ENCODE measurements around the gene KCNJ1. TPM values are rescaled to one million over a fixed set of nuclear protein-coding genes. Genes with fewer than 3 reads are reported as not detected.

KCNJ1 gene
- total RNA-seq, 2 experiments from 2014 or later, result 0.06 to 0.11 TPM

- Histone ChIP-seq H4K20me1 (ENCODE audit: insufficient read depth, low read length) (no peaks in the 10 kb centered on the region), H3K4me1 (ENCODE audit: insufficient read depth, low read length, poor library complexity, severe bottlenecking) (no peaks in the 10 kb centered on the region), H3K27ac (ENCODE audit: low read depth, low read length, poor library complexity, severe bottlenecking) (no peak overlapping the region), H3K36me3 (ENCODE audit: insufficient read depth, low read length) (no peaks in the 10 kb centered on the region), H3K4me2 (ENCODE audit: low read length) (no peak overlapping the region), H3K9me2 (ENCODE audit: insufficient read depth, low read length) (no peaks in the 10 kb centered on the region), H3K4me3 (ENCODE audit: low read depth, low read length, poor library complexity, severe bottlenecking) (no peak overlapping the region), H3K79me2 (ENCODE audit: insufficient read depth, low read depth, low read length) (no peaks in the 10 kb centered on the region), H2AFZ (ENCODE audit: low read length) (no peak overlapping the region), H3K9me3 (ENCODE audit: low read length) (no peaks in the 10 kb centered on the region)
- ChIA-PET POLR2A (no interaction called here), CTCF (ENCODE audit: unreplicated experiment) (interaction anchor here (0.6 kb wide), 1 partner anchor 1612 kb away, joined by 3 read pairs; no protein-coding TSS in a partner anchor)
- BruUV-seq (replicated peaks), result no TSS peak
- TF ChIP-seq EZH2phosphoT487 (IDR thresholded peaks at IDR 0.05; ENCODE audit: borderline replicate concordance, low read depth, low read length), result no peak
- TF ChIP-seq, protein P1, sequence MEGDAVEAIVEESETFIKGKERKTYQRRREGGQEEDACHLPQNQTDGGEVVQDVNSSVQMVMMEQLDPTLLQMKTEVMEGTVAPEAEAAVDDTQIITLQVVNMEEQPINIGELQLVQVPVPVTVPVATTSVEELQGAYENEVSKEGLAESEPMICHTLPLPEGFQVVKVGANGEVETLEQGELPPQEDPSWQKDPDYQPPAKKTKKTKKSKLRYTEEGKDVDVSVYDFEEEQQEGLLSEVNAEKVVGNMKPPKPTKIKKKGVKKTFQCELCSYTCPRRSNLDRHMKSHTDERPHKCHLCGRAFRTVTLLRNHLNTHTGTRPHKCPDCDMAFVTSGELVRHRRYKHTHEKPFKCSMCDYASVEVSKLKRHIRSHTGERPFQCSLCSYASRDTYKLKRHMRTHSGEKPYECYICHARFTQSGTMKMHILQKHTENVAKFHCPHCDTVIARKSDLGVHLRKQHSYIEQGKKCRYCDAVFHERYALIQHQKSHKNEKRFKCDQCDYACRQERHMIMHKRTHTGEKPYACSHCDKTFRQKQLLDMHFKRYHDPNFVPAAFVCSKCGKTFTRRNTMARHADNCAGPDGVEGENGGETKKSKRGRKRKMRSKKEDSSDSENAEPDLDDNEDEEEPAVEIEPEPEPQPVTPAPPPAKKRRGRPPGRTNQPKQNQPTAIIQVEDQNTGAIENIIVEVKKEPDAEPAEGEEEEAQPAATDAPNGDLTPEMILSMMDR (conservative IDR thresholded peaks at IDR 0.05; ENCODE audit: low read length), result no peak
- DNase-seq (ENCODE audit: low spot score), result no peak
- intact Hi-C loops (cut with micrococcal nuclease; ENCODE audit: unreplicated experiment), result no loop called here
Measured at GRCh38 chr11:128907585-128907984, 40.5 kb upstream of the KCNJ1 start.

DNA sequence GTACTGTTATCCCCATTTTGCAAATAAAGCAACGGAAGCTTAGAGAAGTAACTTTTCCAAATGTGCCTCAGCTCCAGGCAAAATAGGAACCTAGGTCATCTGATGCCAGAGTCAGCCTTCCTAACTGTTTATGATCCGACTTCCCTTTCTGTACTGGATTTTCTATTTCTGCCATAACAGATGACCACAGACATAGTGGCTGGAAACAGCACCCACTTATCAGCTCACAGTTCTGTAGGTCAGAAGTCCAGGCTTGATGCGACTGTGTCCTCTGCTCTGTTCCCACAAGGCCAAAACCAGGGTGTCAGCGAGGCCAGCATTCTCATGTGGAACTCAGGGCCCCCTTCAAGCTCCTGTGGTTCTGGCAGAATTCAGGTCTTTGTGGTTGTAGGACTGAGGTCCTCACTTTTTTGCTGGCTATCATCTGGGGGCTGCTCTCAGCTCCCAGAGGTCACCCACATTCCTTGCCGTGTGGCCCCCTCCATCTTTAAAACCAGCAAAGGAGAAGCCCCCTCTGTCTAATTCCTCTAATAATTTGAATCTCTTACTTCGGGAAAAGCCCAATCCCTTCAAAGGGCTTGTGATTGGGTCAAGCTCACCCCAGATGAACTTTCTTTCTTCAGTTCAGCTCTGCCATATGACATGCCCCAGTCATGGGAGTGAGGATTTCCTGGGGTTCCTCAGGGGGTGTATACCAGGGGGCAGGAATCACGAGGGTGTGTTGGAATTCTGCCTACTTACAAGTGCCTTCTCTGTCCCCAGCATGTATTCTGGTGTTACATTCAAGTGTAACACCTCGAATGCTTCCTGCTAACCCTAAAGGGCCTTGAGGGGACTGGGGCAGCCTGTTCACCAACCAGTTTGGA is 39.3 kb upstream of the KCNJ1 start:
- Histone ChIP-seq H3K27ac (ENCODE audit: low read depth, low read length, poor library complexity, severe bottlenecking) (no peak overlapping the region), H3K4me1 (ENCODE audit: insufficient read depth, low read length, poor library complexity, severe bottlenecking) (no peaks in the 10 kb centered on the region), H3K9me3 (ENCODE audit: low read length) (no peaks in the 10 kb centered on the region), H3K4me3 (ENCODE audit: low read depth, low read length, poor library complexity, severe bottlenecking) (no peak overlapping the region), H3K4me2 (ENCODE audit: low read length) (no peak overlapping the region), H3K36me3 (ENCODE audit: insufficient read depth, low read length) (no peaks in the 10 kb centered on the region), H2AFZ (ENCODE audit: low read length) (no peak overlapping the region), H4K20me1 (ENCODE audit: insufficient read depth, low read length) (no peaks in the 10 kb centered on the region), H3K79me2 (ENCODE audit: insufficient read depth, low read depth, low read length) (no peaks in the 10 kb centered on the region), H3K9me2 (ENCODE audit: insufficient read depth, low read length) (no peaks in the 10 kb centered on the region)
- DNase-seq (ENCODE audit: low spot score), result no peak
- no TSS peak for BruUV-seq (replicated peaks)
- POLR2A ChIA-PET, result interaction anchor here (0.7 kb wide), 1 partner anchor 359 kb away, joined by 4 read pairs; no protein-coding TSS in a partner anchor
- CTCF ChIA-PET (ENCODE audit: unreplicated experiment), result no interaction called here
- intact Hi-C loops (cut with micrococcal nuclease; ENCODE audit: unreplicated experiment), result no loop called here
- no peak for TF ChIP-seq EZH2phosphoT487 (IDR thresholded peaks at IDR 0.05; ENCODE audit: borderline replicate concordance, low read depth, low read length)
- TF ChIP-seq, protein P1 (conservative IDR thresholded peaks at IDR 0.05; ENCODE audit: low read length), result no peak
